Measurements from ENCODE around the gene DEUP1. TPM values are rescaled to one million over a fixed set of nuclear protein-coding genes. Genes with fewer than 3 reads are reported as not detected.

DEUP1 gene
- total and polyA plus RNA-seq, 8 donors: not detected

DNA sequence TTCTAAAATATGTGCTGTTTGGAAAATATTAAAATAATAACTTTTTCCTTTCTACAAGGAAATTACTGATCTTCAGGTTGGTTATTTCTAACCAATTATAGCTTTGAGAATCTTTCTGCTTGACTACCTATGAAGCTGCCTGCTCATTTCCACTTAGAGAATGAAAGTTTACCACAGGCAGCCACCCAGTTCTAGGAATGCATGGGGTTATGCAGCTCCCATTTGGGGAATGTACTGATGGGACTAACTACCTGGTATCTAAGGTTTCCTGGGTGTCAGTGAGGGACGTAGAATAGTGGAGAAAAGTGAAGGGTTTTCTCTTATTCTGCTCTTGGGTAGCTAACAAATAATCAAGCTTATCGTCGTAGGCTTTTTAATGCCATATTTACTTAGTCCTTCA, 73.4 kb downstream of the DEUP1 start:
- WGBS, 5 donors: 82 to 91% (median 83%) methylated on average over 3 of the region's 3 CpGs
- TF ChIP-seq EP300 (IDR thresholded peaks at IDR 0.05) (no peak), POLR2A (IDR thresholded peaks at IDR 0.05) (no peak), POLR2AphosphoS5 (IDR thresholded peaks at IDR 0.05) (no peak)
- TF ChIP-seq, protein P1, sequence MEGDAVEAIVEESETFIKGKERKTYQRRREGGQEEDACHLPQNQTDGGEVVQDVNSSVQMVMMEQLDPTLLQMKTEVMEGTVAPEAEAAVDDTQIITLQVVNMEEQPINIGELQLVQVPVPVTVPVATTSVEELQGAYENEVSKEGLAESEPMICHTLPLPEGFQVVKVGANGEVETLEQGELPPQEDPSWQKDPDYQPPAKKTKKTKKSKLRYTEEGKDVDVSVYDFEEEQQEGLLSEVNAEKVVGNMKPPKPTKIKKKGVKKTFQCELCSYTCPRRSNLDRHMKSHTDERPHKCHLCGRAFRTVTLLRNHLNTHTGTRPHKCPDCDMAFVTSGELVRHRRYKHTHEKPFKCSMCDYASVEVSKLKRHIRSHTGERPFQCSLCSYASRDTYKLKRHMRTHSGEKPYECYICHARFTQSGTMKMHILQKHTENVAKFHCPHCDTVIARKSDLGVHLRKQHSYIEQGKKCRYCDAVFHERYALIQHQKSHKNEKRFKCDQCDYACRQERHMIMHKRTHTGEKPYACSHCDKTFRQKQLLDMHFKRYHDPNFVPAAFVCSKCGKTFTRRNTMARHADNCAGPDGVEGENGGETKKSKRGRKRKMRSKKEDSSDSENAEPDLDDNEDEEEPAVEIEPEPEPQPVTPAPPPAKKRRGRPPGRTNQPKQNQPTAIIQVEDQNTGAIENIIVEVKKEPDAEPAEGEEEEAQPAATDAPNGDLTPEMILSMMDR (IDR thresholded peaks at IDR 0.05): no peak
- intact Hi-C loops (cut with DNase I; ENCODE audit: low total_unique reads): no loop called here
- H3K4me1 ChIP-seq: no peaks in the 10 kb centered on the region
- H3K4me3 ChIP-seq: no peak overlapping the region
- DNase-seq: no peak
- no peak overlapping the region for H3K27ac ChIP-seq
- no peaks in the 10 kb centered on the region for H3K9me3 ChIP-seq
- no peaks in the 10 kb centered on the region for H3K27me3 ChIP-seq
- no peaks in the 10 kb centered on the region for H3K36me3 ChIP-seq

DNA sequence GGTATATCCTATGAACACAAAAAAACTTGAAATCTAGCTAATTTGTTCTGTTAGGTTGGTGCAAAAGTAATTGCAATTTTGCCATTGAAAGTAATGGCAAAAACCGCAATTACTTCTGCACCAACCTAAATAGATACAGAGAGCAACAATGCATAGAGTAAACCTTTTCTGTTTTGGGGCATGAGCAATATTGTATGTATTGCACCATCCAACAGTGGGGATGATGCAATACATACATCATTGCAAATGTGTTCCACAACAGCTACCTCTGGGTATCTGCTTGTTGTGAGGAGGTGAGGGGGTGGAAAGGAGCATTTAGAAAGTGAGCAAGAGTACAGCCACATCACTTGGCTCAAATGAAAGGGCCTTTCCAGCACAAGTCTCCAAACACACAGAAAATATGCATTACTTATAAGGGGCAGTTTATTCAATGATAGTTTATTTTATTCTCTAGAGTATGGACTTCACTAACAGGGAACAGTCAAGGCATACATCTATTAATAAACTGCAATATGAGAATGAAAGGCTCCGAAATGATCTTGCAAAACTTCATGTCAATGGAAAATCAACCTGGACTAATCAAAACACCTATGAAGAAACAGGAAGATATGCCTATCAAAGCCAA, 77.3 kb downstream of the DEUP1 start:
- Histone ChIP-seq H3K4me1 (no peaks in the 10 kb centered on the region), H3K9me3 (no peaks in the 10 kb centered on the region), H3K27ac (no peak overlapping the region), H3K4me3 (no peak overlapping the region), H3K27me3 (no peaks in the 10 kb centered on the region), H3K36me3 (no peaks in the 10 kb centered on the region)
- no peak for DNase-seq
- TF ChIP-seq POLR2AphosphoS5 (IDR thresholded peaks at IDR 0.05) (no peak), POLR2A (IDR thresholded peaks at IDR 0.05) (no peak)
- TF ChIP-seq, protein P1 (IDR thresholded peaks at IDR 0.05): no peak
- WGBS, 5 donors: 84 to 92% (median 86%) methylated on average over 2 of the region's 2 CpGs
- intact Hi-C loops (cut with DNase I; ENCODE audit: low total_unique reads): no loop called here

DNA sequence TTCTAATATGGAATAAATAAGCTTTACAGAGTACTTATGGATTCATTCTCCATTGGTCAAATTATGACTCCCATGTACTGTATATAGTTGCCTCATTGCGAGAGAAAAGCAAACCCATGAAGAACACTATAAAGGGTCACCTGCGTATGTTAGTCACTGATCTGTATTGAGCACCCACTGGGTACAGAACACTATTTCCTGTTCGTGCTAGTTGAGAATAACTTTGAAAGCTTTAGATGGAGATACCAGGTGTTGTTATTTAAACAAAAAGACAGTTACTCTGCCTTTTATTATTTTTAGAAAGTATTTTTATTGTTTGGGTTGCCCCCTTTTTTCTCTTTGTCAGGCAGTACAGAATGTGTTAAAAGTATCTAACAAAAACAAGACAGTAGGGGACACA, 79.9 kb downstream of the DEUP1 start:
- no peak for TF ChIP-seq POLR2A (IDR thresholded peaks at IDR 0.05)
- no peak for TF ChIP-seq POLR2AphosphoS5 (IDR thresholded peaks at IDR 0.05)
- TF ChIP-seq EP300 (IDR thresholded peaks at IDR 0.05): no peak
- TF ChIP-seq, protein P1 (IDR thresholded peaks at IDR 0.05): no peak
- intact Hi-C loops (cut with DNase I; ENCODE audit: low total_unique reads): no loop called here

GRCh38 chr11:93411705-93412104, 81.2 kb downstream of the DEUP1 start:
- Histone ChIP-seq H3K9me3 (no peaks in the 10 kb centered on the region), H3K27ac (no peak overlapping the region), H3K4me3 (no peak overlapping the region), H3K36me3 (no peaks in the 10 kb centered on the region), H3K4me1 (no peaks in the 10 kb centered on the region), H3K27me3 (no peaks in the 10 kb centered on the region)
- no peak for DNase-seq
- TF ChIP-seq EP300 (IDR thresholded peaks at IDR 0.05): no peak
- no peak for TF ChIP-seq POLR2A (IDR thresholded peaks at IDR 0.05)
- no peak for TF ChIP-seq POLR2AphosphoS5 (IDR thresholded peaks at IDR 0.05)
- TF ChIP-seq, protein P1 (IDR thresholded peaks at IDR 0.05): no peak
- intact Hi-C loops (cut with DNase I; ENCODE audit: low total_unique reads): no loop called here

More for the DNA sequence above, 79.9 kb downstream of the DEUP1 start:
- Histone ChIP-seq H3K36me3 (no peaks in the 10 kb centered on the region), H3K4me1 (no peaks in the 10 kb centered on the region), H3K4me3 (no peak overlapping the region), H3K27ac (no peak overlapping the region), H3K27me3 (no peaks in the 10 kb centered on the region), H3K9me3 (no peaks in the 10 kb centered on the region)
- no peak for DNase-seq
- WGBS, 5 donors: 62 to 77% (median 73%) methylated on average over 3 of the region's 3 CpGs
